NT2/D1 (cell line): ENCODE data around the gene ZAR1L.

Experiments used
- SUZ12 ChIP-seq: IDR thresholded peaks from 2 replicates; pipeline ENCODE4 v1.6.1; 2011; ENCODE audit not compliant: insufficient read length, insufficient read depth; ENCODE audit errors: extremely low read depth
- YY1 ChIP-seq: IDR thresholded peaks from 2 replicates; pipeline ENCODE4 v1.6.1; 2011; ENCODE audit not compliant: insufficient read length, insufficient read depth
- ZNF274 ChIP-seq: IDR thresholded peaks from 2 replicates; pipeline ENCODE4 v1.6.1; 2011; ENCODE audit warnings: mild to moderate bottlenecking, low read depth, low read length

GRCh38 chr13:32299893-32300292 lies 15.3 kb downstream of the ZAR1L start:
- TF ChIP-seq YY1 (no peak), ZNF274 (no peak), SUZ12 (no peak)
